SU-DHL-6 (cell line): ENCODE data around the gene APOL1.

Experiments used
- H2AFZ ChIP-seq: fragments of 200-600 bp; sonication (generic); 2 replicates; pipeline ENCODE4 v1.6.1; 2014; ENCODE audit warnings: low read depth, mild to moderate bottlenecking, moderate library complexity, mixed read lengths, antibody characterized with exemption, low read length; ENCODE audit not compliant: severe bottlenecking
- H3F3A ChIP-seq: fragments of 200-600 bp; shearing (Covaris generic); 2 replicates; pipeline ENCODE4 v1.6.0; 2016; ENCODE audit warnings: antibody characterized with exemption, mild to moderate bottlenecking; ENCODE audit not compliant: insufficient read depth
- H3K27ac ChIP-seq: fragments of 200-600 bp; sonication (generic); 2 replicates; pipeline ENCODE4 v1.5.1; 2016; ENCODE audit warnings: low read depth, mild to moderate bottlenecking, low read length, moderate library complexity, mixed read lengths
- H3K27me3 ChIP-seq: fragments of 200-600 bp; sonication (generic), shearing (Covaris generic); 2 replicates; pipeline ENCODE4 v1.6.0; 2014; ENCODE audit warnings: mild to moderate bottlenecking, low read length
- H3K36me3 ChIP-seq: fragments of 200-600 bp; sonication (generic); 2 replicates; pipeline ENCODE4 v1.6.1; 2014; ENCODE audit warnings: mild to moderate bottlenecking, low read length, mixed read lengths
- H3K4me2 ChIP-seq: fragments of 300-600, 200-600 bp; shearing (Covaris generic), sonication (generic); 2 replicates; pipeline ENCODE4 v1.6.0; 2014; ENCODE audit warnings: low read length, low read depth, mild to moderate bottlenecking; ENCODE audit not compliant: poor library complexity, severe bottlenecking
- H3K4me3 ChIP-seq: fragments of 200-600 bp; sonication (generic); 2 replicates; pipeline ENCODE4 v1.5.1; 2014; ENCODE audit warnings: antibody characterized with exemption, low read length, mild to moderate bottlenecking, mixed read lengths; ENCODE audit not compliant: insufficient read depth, poor library complexity, severe bottlenecking
- H3K79me2 ChIP-seq: fragments of 200-600 bp; sonication (generic); 2 replicates; pipeline ENCODE4 v1.6.1; 2014; ENCODE audit warnings: mild to moderate bottlenecking, low read length, moderate library complexity; ENCODE audit not compliant: insufficient read depth
- H3K9ac ChIP-seq: fragments of 200-600 bp; sonication (generic); 2 replicates; pipeline ENCODE4 v1.7.0; 2014; ENCODE audit warnings: mild to moderate bottlenecking, low read length
- H3K9me2 ChIP-seq: fragments of 200-600 bp; sonication (generic); replicated peaks from 2 replicates; pipeline ENCODE4 v1.6.1; 2014; ENCODE audit warnings: low read length; ENCODE audit not compliant: insufficient read depth
- H3K9me3 ChIP-seq: fragments of 200-600 bp; sonication (generic); 2 replicates; pipeline ENCODE4 v1.6.1; 2014; ENCODE audit warnings: low read length, mixed read lengths; ENCODE audit not compliant: insufficient read depth
- H4K20me1 ChIP-seq: fragments of 200-600 bp; sonication (generic); 2 replicates; pipeline ENCODE4 v1.6.1; 2014; ENCODE audit warnings: low read depth, mild to moderate bottlenecking, antibody characterized with exemption, low read length, moderate library complexity, mixed read lengths
- CTCF ChIP-seq: fragments of 200-600 bp; sonication (generic); IDR thresholded peaks from one replicate; pipeline ENCODE4 v1.5.1; 2017; ENCODE audit warnings: antibody characterized with exemption, mild to moderate bottlenecking, low read length, moderate library complexity; ENCODE audit not compliant: insufficient read depth, poor library complexity, severe bottlenecking
- EZH2phosphoT487 ChIP-seq: fragments of 200-600 bp; sonication (generic), shearing (Covaris generic); conservative IDR thresholded peaks from 2 replicates; pipeline ENCODE4 v1.6.1; 2018; ENCODE audit warnings: mild to moderate bottlenecking, antibody characterized with exemption, low read length, moderate library complexity, mixed read lengths

APOL1 gene

GRCh38 chr22:36305813-36306212 is 52.9 kb downstream of the APOL1 start:
- H3K27ac ChIP-seq = no peak overlapping the region
- H3K9me2 ChIP-seq = no peaks in the 10 kb centered on the region
- TF ChIP-seq EZH2phosphoT487 (no peak), CTCF (no peak)
- H4K20me1 ChIP-seq = no peaks in the 10 kb centered on the region
- no peaks in the 10 kb centered on the region; the same call in none of the 2 replicates for H3F3A ChIP-seq
- H2AFZ ChIP-seq = no peak overlapping the region
- no peaks in the 10 kb centered on the region for H3K9me3 ChIP-seq
- H3K27me3 ChIP-seq = no peaks in the 10 kb centered on the region
- H3K9ac ChIP-seq = no peak overlapping the region
- no peak overlapping the region for H3K4me3 ChIP-seq
- no peaks in the 10 kb centered on the region for H3K79me2 ChIP-seq
- H3K36me3 ChIP-seq = peaks cover 4% of the 10 kb centered on the region
- H3K4me2 ChIP-seq = no peak overlapping the region

- TF ChIP-seq CTCF = no peak
- TF ChIP-seq EZH2phosphoT487 = no peak
- H3K27ac ChIP-seq = no peak overlapping the region
- H2AFZ ChIP-seq = no peak overlapping the region
- H3K27me3 ChIP-seq = no peaks in the 10 kb centered on the region
- H3K9me2 ChIP-seq = no peaks in the 10 kb centered on the region
- H3K9me3 ChIP-seq = no peaks in the 10 kb centered on the region
- H3K4me3 ChIP-seq = no peak overlapping the region
- H4K20me1 ChIP-seq = no peaks in the 10 kb centered on the region
- no peaks in the 10 kb centered on the region for H3K79me2 ChIP-seq
- H3K9ac ChIP-seq = no peak overlapping the region
- peaks cover 1% of the 10 kb centered on the region for H3K36me3 ChIP-seq
- no peaks in the 10 kb centered on the region; the same call in none of the 2 replicates for H3F3A ChIP-seq
- no peak overlapping the region for H3K4me2 ChIP-seq
These were observed 53.3 kb downstream of the APOL1 start for GRCh38 chr22:36306227-36306626.

- H3K4me2 ChIP-seq = no peak overlapping the region
- no peaks in the 10 kb centered on the region for H3K79me2 ChIP-seq
- H4K20me1 ChIP-seq = no peaks in the 10 kb centered on the region
- no peak overlapping the region for H2AFZ ChIP-seq
- H3F3A ChIP-seq = no peaks in the 10 kb centered on the region
- H3K27ac ChIP-seq = no peak overlapping the region
- H3K36me3 ChIP-seq = peaks cover 9% of the 10 kb centered on the region
- H3K27me3 ChIP-seq = no peaks in the 10 kb centered on the region
- no peaks in the 10 kb centered on the region for H3K9me2 ChIP-seq
- no peak overlapping the region for H3K9ac ChIP-seq
- no peaks in the 10 kb centered on the region for H3K9me3 ChIP-seq
- TF ChIP-seq EZH2phosphoT487 (no peak), CTCF (no peak)
- no peak overlapping the region for H3K4me3 ChIP-seq
These were observed 55.9 kb downstream of the APOL1 start for GRCh38 chr22:36308880-36309279.
